DND-41 (cell line): Measurements from ENCODE around the gene XRCC4.

Source experiments
- ATAC-seq: fragments of 200-7000 bp; cut with Tn5 transposase; 3 replicates; pipeline ENCODE4 v1.9.1; 2021; ENCODE audit warnings: low read depth; ENCODE audit not compliant: insufficient read depth
- DNase-seq: peaks from one replicate; pipeline ENCODE4 v3.0.0-alpha.2; 2020
- H2AFZ ChIP-seq: 2 replicates; pipeline ENCODE4 v1.6.0; 2012; ENCODE audit warnings: low read depth, low read length
- H3K27ac ChIP-seq: 2 replicates; pipeline ENCODE4 v1.5.1; 2012; ENCODE audit warnings: low read length, inconsistent platforms
- H3K27me3 ChIP-seq: fragments of 200-600 bp; sonication (generic); 2 replicates; pipeline ENCODE4 v1.6.0; 2012; ENCODE audit warnings: low read length, mild to moderate bottlenecking, inconsistent platforms; ENCODE audit not compliant: insufficient read depth, poor library complexity
- H3K36me3 ChIP-seq: 2 replicates; pipeline ENCODE4 v1.5.1; 2012; ENCODE audit warnings: low read length, inconsistent platforms; ENCODE audit not compliant: insufficient read depth
- H3K4me1 ChIP-seq: 2 replicates; pipeline ENCODE4 v1.5.1; 2012; ENCODE audit warnings: mild to moderate bottlenecking, low read length; ENCODE audit not compliant: insufficient read depth
- H3K4me2 ChIP-seq: 2 replicates; pipeline ENCODE4 v1.6.0; 2012; ENCODE audit warnings: mild to moderate bottlenecking, moderate library complexity, low read length, inconsistent platforms; ENCODE audit not compliant: insufficient read depth
- H3K4me3 ChIP-seq, 2 experiments: fragments of 200-600 bp in 1 of 2; shearing (Covaris generic) in 1 of 2; 2 replicates each; pipeline ENCODE4 v1.5.1; 2012 to 2016; ENCODE audit warnings: inconsistent platforms in 2 of 2, low read length in 2 of 2, mild to moderate bottlenecking in 2 of 2, low read depth in 1 of 2, moderate library complexity in 1 of 2
- H3K79me2 ChIP-seq: 2 replicates; pipeline ENCODE4 v1.6.0; 2012; ENCODE audit warnings: low read length, inconsistent platforms; ENCODE audit not compliant: insufficient read depth
- H3K9ac ChIP-seq: 2 replicates; pipeline ENCODE4 v1.6.0; 2012; ENCODE audit warnings: low read depth, mild to moderate bottlenecking, inconsistent platforms, low read length, moderate library complexity
- H3K9me3 ChIP-seq: 2 replicates; pipeline ENCODE4 v1.5.1; 2012; ENCODE audit warnings: low read length, moderate library complexity, mild to moderate bottlenecking, inconsistent platforms; ENCODE audit not compliant: insufficient read depth, severe bottlenecking
- H4K20me1 ChIP-seq: 2 replicates; pipeline ENCODE4 v1.6.0; 2012; ENCODE audit warnings: low read length; ENCODE audit not compliant: insufficient read depth
- EZH2 ChIP-seq: IDR thresholded peaks from 3 replicates; pipeline ENCODE4 v1.6.1; 2012; ENCODE audit warnings: borderline replicate concordance, low read depth, mild to moderate bottlenecking, moderate library complexity, low read length, inconsistent platforms; ENCODE audit not compliant: severe bottlenecking
- TF ChIP-seq, protein P1 (sequence below): IDR thresholded peaks from 2 replicates; pipeline ENCODE4 v1.5.1; 2012; ENCODE audit warnings: borderline replicate concordance, low read length, moderate library complexity, mild to moderate bottlenecking; ENCODE audit not compliant: poor library complexity, severe bottlenecking; ENCODE audit errors: extremely low read depth

The XRCC4 gene

GRCh38 chr5:83099001-83099400 lies 21.7 kb downstream of the XRCC4 start:
- H3K9ac ChIP-seq = no peak overlapping the region
- no peaks in the 10 kb centered on the region for H3K36me3 ChIP-seq
- no peak overlapping the region for H3K4me3 ChIP-seq
- H3K9me3 ChIP-seq = peaks cover under 1% of the 10 kb centered on the region
- H3K27me3 ChIP-seq = no peaks in the 10 kb centered on the region
- no peak overlapping the region for H3K4me2 ChIP-seq
- DNase-seq = no peak
- TF ChIP-seq, protein P1, sequence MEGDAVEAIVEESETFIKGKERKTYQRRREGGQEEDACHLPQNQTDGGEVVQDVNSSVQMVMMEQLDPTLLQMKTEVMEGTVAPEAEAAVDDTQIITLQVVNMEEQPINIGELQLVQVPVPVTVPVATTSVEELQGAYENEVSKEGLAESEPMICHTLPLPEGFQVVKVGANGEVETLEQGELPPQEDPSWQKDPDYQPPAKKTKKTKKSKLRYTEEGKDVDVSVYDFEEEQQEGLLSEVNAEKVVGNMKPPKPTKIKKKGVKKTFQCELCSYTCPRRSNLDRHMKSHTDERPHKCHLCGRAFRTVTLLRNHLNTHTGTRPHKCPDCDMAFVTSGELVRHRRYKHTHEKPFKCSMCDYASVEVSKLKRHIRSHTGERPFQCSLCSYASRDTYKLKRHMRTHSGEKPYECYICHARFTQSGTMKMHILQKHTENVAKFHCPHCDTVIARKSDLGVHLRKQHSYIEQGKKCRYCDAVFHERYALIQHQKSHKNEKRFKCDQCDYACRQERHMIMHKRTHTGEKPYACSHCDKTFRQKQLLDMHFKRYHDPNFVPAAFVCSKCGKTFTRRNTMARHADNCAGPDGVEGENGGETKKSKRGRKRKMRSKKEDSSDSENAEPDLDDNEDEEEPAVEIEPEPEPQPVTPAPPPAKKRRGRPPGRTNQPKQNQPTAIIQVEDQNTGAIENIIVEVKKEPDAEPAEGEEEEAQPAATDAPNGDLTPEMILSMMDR = no peak
- TF ChIP-seq EZH2 = no peak
- H3K27ac ChIP-seq = no peak overlapping the region
- no peaks in the 10 kb centered on the region for H4K20me1 ChIP-seq
- H3K79me2 ChIP-seq = peaks cover 30% of the 10 kb centered on the region
- no peak overlapping the region for H2AFZ ChIP-seq
- ATAC-seq = no peak
- peaks cover 7% of the 10 kb centered on the region; the same call in 1 of the 2 replicates for H3K4me1 ChIP-seq

DNA sequence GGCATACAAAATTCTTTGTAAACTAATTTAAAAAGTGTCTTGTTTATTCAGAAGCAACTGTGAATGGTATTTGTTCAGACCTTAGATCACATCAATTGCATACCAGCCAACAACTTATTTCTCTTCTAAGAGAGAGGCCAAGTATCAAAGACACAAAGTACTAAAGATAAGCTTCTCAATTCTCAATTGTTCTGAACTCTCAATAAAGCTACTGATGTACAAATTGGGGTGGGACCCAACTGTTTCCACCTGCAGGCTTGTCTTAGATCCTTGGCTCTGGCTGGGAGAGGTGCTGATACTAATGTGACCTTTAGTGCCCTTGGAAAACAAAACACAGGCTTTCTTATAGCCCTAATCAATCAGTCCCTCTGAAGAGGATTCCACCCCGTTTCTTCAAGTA lies 22.1 kb downstream of the XRCC4 start:
- DNase-seq (no peak), ATAC-seq (no peak)
- Histone ChIP-seq H3K79me2 (peaks cover 26% of the 10 kb centered on the region), H3K9ac (no peak overlapping the region), H2AFZ (no peak overlapping the region), H3K27me3 (no peaks in the 10 kb centered on the region), H3K4me1 (peaks cover 7% of the 10 kb centered on the region; the same call in 1 of the 2 replicates), H3K27ac (no peak overlapping the region), H3K36me3 (no peaks in the 10 kb centered on the region), H3K9me3 (no peaks in the 10 kb centered on the region), H3K4me2 (no peak overlapping the region), H4K20me1 (no peaks in the 10 kb centered on the region), H3K4me3 (no peak overlapping the region)
- TF ChIP-seq, protein P1 = no peak
- TF ChIP-seq EZH2 = no peak

GRCh38 chr5:83101514-83101913 lies 24.2 kb downstream of the XRCC4 start:
- TF ChIP-seq, protein P1 = no peak
- TF ChIP-seq EZH2 = no peak
- H3K9ac ChIP-seq = no peak overlapping the region
- no peaks in the 10 kb centered on the region for H3K27me3 ChIP-seq
- no peaks in the 10 kb centered on the region for H4K20me1 ChIP-seq
- peaks cover 9% of the 10 kb centered on the region for H3K79me2 ChIP-seq
- no peaks in the 10 kb centered on the region for H3K9me3 ChIP-seq
- ATAC-seq = no peak
- no peaks in the 10 kb centered on the region for H3K36me3 ChIP-seq
- H3K4me1 ChIP-seq = peaks cover 7% of the 10 kb centered on the region; the same call in 1 of the 2 replicates
- H3K27ac ChIP-seq = no peak overlapping the region
- H3K4me3 ChIP-seq = no peak overlapping the region
- DNase-seq = no peak
- no peak overlapping the region for H3K4me2 ChIP-seq
- no peak overlapping the region for H2AFZ ChIP-seq
